ENCODE measurements around the gene HOXA11.

HOXA11 gene

DNA sequence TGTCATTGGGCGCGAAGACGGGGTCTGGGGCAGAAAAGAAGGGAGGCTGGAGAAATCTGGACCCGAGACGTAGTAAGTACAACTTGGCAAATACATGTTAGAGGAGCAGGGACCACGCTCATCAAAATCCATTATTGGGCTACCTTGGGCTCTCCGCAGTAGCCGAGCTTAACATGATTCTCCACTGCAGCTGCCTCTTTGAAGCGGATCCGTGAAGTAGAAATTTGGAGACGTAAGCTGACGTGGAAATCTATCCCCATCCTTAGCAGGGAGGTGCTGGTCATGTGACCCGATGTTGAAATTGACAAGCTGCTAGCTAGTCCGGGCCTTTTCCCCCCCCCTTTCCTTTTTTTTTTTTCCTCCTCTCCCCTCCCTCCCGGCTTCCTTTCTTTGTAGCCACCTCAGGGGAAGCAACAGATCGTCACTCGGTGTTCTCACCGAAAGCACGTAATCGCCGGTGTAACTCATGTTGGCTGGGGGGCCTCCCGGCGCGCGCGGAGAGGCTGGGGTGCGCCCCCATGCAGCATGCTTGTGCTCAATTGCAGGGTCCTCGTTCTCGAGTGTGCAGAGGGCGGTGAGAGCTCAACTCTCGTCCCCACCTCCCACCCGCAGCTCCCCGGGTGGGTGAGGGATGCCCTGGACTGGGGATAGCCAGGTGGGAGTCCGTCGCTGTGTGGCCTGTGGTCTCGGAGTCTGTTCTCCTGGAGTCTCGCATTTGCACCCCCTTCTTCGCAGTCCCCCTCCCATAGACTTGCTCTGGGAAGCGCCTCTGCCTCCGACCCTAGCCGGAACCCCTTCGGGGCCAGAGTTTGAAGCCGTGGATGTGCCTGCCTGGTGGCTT is at the start of gene HOXA11:
TSS of gene HOXA11 (minus strand) at position 220 of the 841 bp plus-strand sequence. CDS start at position 132, 88 bp downstream.
- DNase-seq (ENCODE audit: low read depth in 2 of 2, low spot score in 1 of 2): no peak

- no peak for DNase-seq (ENCODE audit: low read depth in 2 of 2, low spot score in 1 of 2)
Observed at GRCh38 chr7:27229448-27229847, 44.4 kb upstream of the HOXA11 start.

- no peak for DNase-seq (ENCODE audit: low read depth in 2 of 2, low spot score in 1 of 2)
Observed at GRCh38 chr7:27224983-27225934, 40.2 kb upstream of the HOXA11 start.

DNA sequence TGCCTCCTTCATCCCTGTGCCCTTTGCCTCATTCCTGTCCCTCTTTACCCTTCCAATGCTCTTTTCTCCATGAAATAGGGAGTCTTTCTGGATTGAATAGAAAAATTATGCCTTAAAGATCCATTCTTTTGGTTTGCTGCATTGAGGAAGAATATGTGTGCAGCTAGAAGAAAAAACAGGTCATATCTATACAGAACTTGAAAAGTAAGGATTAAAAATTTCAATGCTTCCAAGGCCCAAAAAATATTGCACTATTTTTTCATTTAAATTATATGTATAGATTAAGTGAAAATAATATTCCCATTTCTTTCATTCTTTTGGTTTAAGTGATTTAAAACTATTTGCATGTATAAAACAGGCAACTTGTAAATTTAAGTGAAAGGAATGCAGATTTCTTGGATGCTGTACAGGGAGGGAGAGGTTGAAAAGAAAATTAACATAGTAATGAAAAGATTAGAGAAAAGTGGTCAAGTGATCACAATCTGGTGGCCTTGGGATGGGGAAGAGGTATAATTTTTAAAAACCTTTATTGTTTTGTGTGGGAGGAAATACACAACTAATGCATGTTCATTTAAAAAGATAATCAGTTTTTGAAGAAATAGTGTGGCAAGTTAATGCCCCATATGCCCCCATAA is 39.0 kb upstream of the HOXA11 start:
- DNase-seq (ENCODE audit: low read depth in 2 of 2, low spot score in 1 of 2): no peak

- DNase-seq (ENCODE audit: low read depth in 2 of 2, low spot score in 1 of 2): no peak
Observed at GRCh38 chr7:27221201-27221797, 36.3 kb upstream of the HOXA11 start.

- DNase-seq (ENCODE audit: low read depth in 2 of 2, low spot score in 1 of 2): no peak
Observed at GRCh38 chr7:27220440-27220955, 35.5 kb upstream of the HOXA11 start.

DNA sequence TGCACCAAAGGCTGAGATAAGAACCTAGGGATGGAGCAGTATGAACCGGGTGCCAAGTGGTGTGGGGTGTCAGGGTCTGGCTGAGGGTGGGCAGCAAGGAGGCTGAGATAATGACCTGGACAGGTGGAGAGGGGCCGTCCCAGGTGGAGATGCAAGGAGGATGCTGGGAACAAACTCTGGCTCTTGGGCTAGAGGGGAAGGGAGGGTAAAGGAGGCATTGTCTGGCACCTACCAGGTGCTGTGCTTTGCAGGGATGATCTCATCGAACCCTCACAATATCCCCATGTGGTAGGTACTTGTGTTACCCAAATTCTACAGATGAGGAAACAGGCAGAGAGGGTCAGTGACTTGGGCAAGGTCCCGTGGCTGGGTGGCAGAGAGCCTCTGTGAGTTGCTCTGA is 34.8 kb upstream of the HOXA11 start:
- no peak for DNase-seq (ENCODE audit: low read depth in 2 of 2, low spot score in 1 of 2)

- DNase-seq (ENCODE audit: low read depth in 2 of 2, low spot score in 1 of 2): no peak
Observed at GRCh38 chr7:27217951-27218350, 32.9 kb upstream of the HOXA11 start.

- DNase-seq (ENCODE audit: low read depth in 2 of 2, low spot score in 1 of 2): no peak
Observed at GRCh38 chr7:27215356-27215755, 30.3 kb upstream of the HOXA11 start.

DNA sequence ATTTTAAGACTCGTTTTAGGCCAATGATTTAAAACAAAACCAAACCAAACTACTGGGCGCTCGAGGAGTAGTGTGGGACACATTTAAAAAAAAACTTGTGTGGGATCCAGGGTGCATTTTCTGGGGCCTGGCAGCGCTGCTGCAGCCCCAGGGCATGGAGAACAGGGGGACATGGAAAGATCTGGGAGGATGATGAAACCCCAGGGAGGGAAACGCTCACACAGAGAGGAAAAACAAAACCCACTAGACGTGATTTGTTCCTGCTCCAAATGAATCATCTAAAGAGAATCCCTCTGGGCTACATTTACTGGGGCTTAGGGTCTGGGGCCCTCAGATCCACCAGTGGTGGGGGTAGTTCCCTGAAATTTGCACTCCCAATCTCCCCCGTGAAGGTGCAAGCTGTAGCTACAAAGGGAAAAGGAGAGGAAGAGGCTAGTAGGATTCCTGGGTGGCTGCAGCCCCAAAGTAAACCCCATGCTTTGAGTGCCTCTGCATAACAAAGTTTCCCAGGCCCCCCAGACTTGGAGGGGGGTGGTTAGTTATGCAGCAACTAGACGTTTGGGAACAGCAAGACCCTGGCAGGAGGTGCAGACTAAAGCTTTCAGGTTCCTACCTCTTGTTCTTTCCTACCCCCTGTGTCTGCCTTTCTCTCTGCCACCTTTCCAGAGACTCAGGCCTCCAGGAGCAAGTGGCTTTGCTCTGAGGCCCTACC is 29.4 kb upstream of the HOXA11 start:
- DNase-seq (ENCODE audit: low read depth in 2 of 2, low spot score in 1 of 2): no peak

- no peak for DNase-seq (ENCODE audit: low read depth in 2 of 2, low spot score in 1 of 2)
Observed at GRCh38 chr7:27213433-27214238, 28.6 kb upstream of the HOXA11 start.

DNA sequence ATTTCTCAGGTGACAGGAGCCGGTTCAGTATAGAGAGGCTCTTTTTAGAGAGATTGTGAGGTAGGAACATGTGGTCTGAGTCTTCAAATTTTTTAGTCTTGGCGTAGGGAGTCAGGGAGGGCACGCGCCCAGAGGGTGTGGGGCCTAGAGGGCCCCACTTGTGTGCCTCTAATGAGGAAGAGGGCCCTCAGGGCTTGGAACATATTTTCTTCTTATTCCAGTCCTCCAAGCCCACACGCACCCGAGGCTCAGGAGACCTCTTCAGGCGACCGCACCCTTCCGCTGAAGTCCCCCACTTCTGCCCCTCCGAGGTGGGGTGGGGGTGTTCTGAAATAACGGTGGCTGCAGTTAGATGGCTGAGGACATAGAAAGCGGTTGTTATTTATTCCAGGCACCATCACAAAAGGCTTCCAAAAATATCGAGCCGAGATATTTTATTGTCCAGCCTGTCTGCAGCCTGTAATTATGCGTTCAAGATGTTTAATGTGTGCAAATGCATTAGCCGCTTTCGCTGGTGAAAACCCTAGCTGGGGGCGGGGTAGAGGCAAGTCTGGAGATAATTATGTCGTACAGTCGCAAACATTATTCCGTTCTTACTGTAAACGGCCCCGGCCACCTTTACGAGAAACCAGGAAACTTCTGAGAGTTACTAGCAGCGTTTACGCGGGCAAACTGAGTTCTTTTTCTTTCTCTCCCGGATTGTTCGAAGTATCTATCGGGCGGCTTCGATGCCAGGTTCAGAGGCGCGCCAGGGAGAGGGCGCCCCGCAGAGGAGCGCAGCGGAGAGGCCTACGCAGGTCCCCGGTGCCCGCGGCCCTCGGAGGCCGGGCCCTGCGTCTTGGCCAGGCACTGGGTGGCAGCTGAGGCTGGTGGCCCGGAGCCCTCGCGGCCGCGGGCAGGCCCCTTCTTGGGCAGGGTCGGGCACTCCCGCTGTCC is 27.7 kb upstream of the HOXA11 start:
- no peak for DNase-seq (ENCODE audit: low read depth in 2 of 2, low spot score in 1 of 2)

GRCh38 chr7:27211764-27212204 is 26.8 kb upstream of the HOXA11 start:
- DNase-seq (ENCODE audit: low read depth in 2 of 2, low spot score in 1 of 2): no peak

- no peak for DNase-seq (ENCODE audit: low read depth in 2 of 2, low spot score in 1 of 2)
Observed at GRCh38 chr7:27211084-27211446, 26.0 kb upstream of the HOXA11 start.

GRCh38 chr7:27210441-27211083 is 25.5 kb upstream of the HOXA11 start:
- no peak for DNase-seq (ENCODE audit: low read depth in 2 of 2, low spot score in 1 of 2)

DNA sequence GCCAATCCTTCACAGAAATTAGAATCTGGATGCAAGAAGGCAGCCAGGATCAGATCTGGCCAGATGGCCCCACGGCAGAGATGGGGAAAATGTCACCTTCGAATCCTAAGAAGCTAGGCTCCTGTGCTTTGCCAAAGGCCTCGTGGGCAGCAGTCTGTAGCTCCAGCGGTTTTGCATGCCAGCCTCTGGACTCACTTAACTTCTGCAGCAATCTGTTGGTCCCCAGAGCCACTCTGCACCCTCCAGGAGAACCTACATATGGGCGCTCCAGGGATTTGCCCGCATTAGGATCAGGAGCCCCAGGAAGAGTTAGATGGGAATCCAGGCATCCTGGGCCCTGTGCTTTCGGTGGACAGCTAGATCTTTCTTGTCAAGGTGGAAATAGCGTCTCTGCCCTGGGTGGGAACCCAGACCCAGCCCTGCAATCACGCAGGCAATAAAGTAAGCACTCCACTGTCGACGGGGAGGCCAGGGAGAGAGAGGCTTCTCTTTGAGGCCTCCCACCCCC is 25.0 kb upstream of the HOXA11 start:
- no peak for DNase-seq (ENCODE audit: low read depth in 2 of 2, low spot score in 1 of 2)

DNA sequence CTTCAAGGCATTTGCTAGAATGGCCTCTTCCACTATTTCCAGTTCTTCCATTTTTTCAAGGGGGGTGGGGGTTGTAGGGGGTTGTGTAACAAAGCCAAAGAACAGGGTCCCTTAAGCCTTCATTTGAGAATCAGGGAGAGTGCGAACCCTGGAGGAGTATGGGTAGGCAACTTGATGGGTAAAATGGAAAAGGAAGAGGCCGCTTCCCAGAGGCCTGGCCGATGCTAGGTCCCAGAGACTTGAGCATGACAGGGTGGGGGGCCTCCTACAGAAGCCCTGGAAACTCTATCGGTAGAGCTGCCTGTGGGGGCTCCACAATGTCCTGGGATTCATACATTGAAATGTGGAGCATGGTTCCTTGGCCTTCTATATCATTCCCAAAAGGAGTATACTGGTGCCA is 24.0 kb upstream of the HOXA11 start:
- DNase-seq (ENCODE audit: low read depth in 2 of 2, low spot score in 1 of 2): no peak

Data from stimulated activated CD8-positive, alpha-beta memory T cell treated with anti-CD3 and anti-CD28 coated beads, Interleukin-4, amount 100 ng/mL, for 4 hours (primary cell).